Cardiac muscle cell (in vitro differentiated cells and primary cell): ENCODE measurements around the gene MIA2. TPM values are rescaled to one million over a fixed set of nuclear protein-coding genes. Genes with fewer than 3 reads are reported as not detected.
"Not testable (repeated sequence)": the region's sequence is repeated elsewhere in the genome, so short reads cannot be mapped to it uniquely, and the experiment has no call there.

Source experiments
- DNase-seq, 2 donors: peaks; one replicate each; pipeline versions ENCODE4 v3.0.0 to v3.0.0-alpha.2; 2010 to 2017; ENCODE audit warnings: low read depth in 1 of 2, low spot score in 1 of 2
- H3K27ac ChIP-seq: fragments of 200-600 bp; sonication (generic); 2 replicates; pipeline ENCODE4 v1.5.1; 2016
- H3K27me3 ChIP-seq: fragments of 200-600 bp; sonication (generic); 2 replicates; pipeline ENCODE4 v1.6.0; 2016; ENCODE audit warnings: control low read depth
- H3K36me3 ChIP-seq: fragments of 200-600 bp; sonication (generic); 2 replicates; pipeline ENCODE4 v1.5.1; 2016; ENCODE audit warnings: control low read depth
- H3K4me1 ChIP-seq: fragments of 200-600 bp; sonication (generic); 2 replicates; pipeline ENCODE4 v1.8.1; 2017; ENCODE audit warnings: low read depth, mild to moderate bottlenecking, mixed run types
- H3K4me3 ChIP-seq: fragments of 200-600 bp; sonication (generic); 2 replicates; pipeline ENCODE4 v1.5.1; 2016; ENCODE audit warnings: mild to moderate bottlenecking
- H3K9me3 ChIP-seq: fragments of 200-600 bp; sonication (generic); 2 replicates; pipeline ENCODE4 v1.5.1; 2017; ENCODE audit warnings: low read depth, mild to moderate bottlenecking, control low read depth
- polyA plus RNA-seq: library from polyadenylated mRNA; unstranded; fragments of >200 nt; fragmentation: Nextera tagmentation; extraction: Ambion mirVana; gene quantifications from 2 replicates; pipeline ENCODE4 v1.2.1, GENCODE V29; 2016
- total RNA-seq: library from RNA; depleted of rRNA; stranded (reverse); fragments of >200 nt; gene quantifications from 2 replicates; pipeline ENCODE4 v1.2.3, GENCODE V29; 2016
- TF ChIP-seq, protein P1 (sequence below): IDR thresholded peaks from 2 replicates; pipeline ENCODE4 v1.5.1; 2012; ENCODE audit warnings: low read depth, mild to moderate bottlenecking, low read length

MIA2 gene
- total and polyA plus RNA-seq, 2 experiments from 2014 or later: 14.4 to 20.6 TPM

DNA sequence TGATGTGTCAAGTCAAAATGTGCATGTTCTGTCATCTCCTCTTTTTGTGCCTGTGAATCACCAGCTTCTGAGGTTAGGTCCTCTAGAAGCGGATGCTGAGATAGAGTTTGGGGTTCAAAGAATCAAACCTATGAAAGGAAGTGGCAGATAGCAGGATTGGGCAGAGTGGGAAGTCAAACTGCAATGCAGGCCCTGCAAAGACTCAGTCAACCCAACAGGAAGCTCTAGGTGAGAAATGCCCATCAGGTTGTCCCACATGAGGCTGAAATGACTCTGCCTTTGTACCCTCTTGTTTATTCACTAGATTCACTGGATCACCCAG is 4.5 kb upstream of the MIA2 start:
- Histone ChIP-seq H3K4me1 (no peaks in the 10 kb centered on the region), H3K36me3 (no peaks in the 10 kb centered on the region), H3K4me3 (no peak overlapping the region), H3K27ac (no peak overlapping the region), H3K27me3 (no peaks in the 10 kb centered on the region), H3K9me3 (no peaks in the 10 kb centered on the region)
- DNase-seq: no peak
- TF ChIP-seq, protein P1, sequence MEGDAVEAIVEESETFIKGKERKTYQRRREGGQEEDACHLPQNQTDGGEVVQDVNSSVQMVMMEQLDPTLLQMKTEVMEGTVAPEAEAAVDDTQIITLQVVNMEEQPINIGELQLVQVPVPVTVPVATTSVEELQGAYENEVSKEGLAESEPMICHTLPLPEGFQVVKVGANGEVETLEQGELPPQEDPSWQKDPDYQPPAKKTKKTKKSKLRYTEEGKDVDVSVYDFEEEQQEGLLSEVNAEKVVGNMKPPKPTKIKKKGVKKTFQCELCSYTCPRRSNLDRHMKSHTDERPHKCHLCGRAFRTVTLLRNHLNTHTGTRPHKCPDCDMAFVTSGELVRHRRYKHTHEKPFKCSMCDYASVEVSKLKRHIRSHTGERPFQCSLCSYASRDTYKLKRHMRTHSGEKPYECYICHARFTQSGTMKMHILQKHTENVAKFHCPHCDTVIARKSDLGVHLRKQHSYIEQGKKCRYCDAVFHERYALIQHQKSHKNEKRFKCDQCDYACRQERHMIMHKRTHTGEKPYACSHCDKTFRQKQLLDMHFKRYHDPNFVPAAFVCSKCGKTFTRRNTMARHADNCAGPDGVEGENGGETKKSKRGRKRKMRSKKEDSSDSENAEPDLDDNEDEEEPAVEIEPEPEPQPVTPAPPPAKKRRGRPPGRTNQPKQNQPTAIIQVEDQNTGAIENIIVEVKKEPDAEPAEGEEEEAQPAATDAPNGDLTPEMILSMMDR: no peak

DNA sequence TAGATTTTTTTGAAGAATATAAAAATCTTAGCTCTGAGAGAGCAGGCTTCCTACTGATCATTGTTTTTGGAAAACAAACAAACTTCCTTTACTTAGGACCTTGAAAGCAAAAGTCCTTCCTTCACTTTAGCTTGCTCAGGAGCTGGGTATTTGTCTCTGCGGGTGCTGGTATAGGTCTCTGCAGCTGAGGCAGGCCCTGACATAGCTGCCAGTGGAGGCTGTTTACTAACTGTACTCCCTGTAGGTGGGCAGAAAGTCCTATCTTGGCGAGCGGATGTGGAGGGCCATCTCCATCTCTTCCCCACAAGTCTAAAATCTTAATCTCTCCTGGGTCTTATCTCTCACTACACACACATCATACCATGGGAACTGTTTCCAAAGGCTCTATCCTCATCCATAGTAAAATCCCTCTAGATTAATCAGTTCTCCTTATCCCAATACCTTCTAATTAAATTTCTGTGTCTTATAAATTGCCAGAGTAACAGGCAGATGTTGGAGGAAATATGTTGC is 4.1 kb upstream of the MIA2 start:
- no peak for DNase-seq
- TF ChIP-seq, protein P1: no peak
- Histone ChIP-seq H3K27ac (no peak overlapping the region), H3K27me3 (no peaks in the 10 kb centered on the region), H3K36me3 (no peaks in the 10 kb centered on the region), H3K4me3 (no peak overlapping the region), H3K9me3 (no peaks in the 10 kb centered on the region), H3K4me1 (no peaks in the 10 kb centered on the region)

DNA sequence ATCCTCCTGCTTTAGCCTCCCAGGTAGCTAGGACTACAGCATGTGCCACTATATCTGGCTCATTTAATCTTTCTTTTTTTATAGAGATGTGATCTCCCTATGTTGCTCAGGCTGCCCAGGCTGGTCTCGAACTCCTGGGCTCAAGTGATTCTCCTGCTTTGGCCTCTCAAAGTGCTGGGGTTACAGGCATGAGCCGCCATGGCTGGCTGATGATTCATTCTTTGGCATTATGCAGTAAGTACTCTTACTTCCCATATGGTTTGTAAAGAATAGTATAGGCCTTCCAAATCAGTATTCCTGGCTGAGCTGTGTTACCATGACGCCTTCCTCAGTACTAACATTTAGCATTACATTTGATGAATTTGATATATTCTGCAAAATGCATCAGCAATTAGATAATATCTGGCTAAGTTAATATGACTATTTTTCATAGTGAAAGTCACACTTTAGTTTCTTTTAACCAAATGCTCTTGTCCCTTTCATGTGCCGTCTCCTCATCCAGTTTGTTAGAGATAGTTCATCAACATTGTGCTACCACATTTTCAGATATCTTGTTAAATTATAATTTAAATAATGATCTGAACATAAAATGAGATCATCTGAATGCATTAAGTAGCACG is 3.2 kb upstream of the MIA2 start:
- no peak overlapping the region for H3K4me3 ChIP-seq
- no peaks in the 10 kb centered on the region for H3K36me3 ChIP-seq
- no peaks in the 10 kb centered on the region for H3K4me1 ChIP-seq
- TF ChIP-seq, protein P1: no peak
- H3K27ac ChIP-seq: no peak overlapping the region
- peak in 1 of 2 donors; percentile 37 for DNase-seq
- H3K9me3 ChIP-seq: no peaks in the 10 kb centered on the region
- H3K27me3 ChIP-seq: no peaks in the 10 kb centered on the region

DNA sequence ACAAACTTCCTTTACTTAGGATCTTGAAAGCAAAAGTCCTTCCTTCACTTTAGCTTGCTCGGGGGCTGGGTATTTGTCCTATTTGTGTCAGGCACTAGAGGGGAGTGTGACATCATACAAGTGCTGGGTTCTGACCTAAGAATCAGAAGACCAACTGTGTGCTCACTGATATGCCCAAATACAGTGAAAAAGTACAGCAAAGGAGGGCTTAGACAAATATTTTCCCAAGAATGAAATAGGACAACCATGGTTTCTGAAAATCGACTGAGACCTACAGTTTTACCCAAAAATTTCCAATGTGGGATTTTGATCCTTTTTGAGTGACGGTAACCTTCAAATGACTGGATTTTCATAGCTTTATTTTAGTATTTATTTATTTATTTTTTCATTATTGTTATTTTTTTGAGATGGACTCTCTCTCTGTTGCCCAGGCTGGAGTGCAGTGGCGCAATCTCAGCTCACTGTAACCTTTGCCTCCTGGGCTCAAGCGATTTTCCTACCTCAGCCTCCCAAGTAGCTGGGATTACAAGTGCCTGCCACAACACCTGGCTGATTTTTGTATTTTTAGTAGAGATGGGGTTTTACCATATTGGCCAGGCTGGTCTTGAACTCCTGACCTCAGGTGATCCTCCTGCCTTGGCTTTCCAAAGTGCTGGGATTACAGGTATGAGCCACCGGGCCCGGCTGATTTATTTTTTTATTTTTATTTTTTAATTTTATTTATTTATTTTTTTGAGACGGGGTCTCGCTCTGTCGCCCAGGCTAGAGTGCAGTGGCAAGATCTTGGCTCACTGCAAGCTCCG is 1.8 kb upstream of the MIA2 start:
- H3K9me3 ChIP-seq, H3K27me3 ChIP-seq, H3K4me3 ChIP-seq, H3K27ac ChIP-seq, H3K4me1 ChIP-seq, H3K36me3 ChIP-seq: not testable (repeated sequence)
- TF ChIP-seq, protein P1: peak; percentile 33
- DNase-seq: peak; percentile 46 to 80

DNA sequence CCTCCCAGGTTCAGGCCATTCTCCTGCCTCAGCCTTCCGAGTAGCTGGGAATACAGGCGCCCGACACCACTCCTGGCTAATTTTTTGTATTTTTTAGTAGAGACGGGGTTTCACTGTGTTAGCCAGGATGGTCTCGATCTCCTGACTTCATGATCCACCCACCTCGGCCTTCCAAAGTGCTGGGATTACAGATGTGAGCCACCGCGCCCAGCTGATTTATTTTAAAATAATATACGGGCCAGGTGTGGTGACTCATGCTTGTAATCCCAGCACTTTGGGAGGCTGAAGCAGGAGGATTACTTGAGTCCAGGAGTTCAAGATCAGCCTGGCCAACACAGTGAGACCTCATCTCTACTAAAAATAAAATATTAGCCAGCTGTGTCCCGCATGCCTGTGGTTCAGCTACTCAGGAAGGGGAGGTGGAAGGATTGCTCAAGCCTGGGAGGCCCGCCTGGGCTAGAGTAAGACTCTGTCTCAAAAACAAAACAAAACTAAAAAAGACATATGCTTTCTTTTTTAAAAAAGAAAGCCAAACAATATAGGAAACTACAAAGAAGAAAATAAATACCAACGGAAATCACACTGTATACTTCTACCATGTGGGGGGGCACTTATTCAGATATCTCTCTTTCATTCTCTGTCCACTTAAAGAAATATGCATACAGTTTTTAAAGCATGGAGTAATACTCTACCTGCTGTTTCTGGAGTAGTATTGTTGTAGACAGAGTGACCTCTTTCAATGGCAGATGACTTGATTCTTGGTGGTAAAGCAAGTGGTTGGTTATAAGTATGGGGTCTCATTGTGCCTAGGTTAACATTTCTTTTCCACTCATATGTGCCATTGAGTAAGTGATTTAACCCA is 930 bp upstream of the MIA2 start:
- Histone ChIP-seq H3K27me3 (no peaks in the 10 kb centered on the region), H3K27ac (no peak overlapping the region), H3K36me3 (no peaks in the 10 kb centered on the region), H3K4me1 (no peaks in the 10 kb centered on the region), H3K4me3 (no peak overlapping the region), H3K9me3 (no peaks in the 10 kb centered on the region)
- DNase-seq: peak in 1 of 2 donors; percentile 92
- TF ChIP-seq, protein P1: no peak

DNA sequence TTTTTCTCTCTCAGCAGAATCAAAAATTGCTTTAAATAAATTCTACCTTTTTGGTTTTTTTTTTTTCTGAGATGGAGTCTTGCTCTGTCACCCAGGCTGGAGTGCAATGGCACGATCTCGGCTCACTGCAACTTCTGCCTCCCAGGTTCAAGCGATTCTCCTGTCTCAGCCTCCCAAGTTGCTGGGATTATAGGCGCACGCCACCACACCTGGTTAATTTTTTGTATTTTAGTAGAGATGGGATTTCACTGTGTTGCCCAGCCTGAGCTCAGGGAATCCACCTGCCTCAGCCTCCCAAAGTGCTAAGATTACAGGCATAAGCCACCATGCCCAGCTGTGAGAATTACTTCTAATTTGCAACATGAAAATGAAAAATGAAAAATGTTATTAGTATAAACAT is 1.3 kb downstream of the MIA2 start:
- H3K27me3 ChIP-seq, DNase-seq, H3K36me3 ChIP-seq, H3K4me1 ChIP-seq, H3K27ac ChIP-seq, H3K9me3 ChIP-seq, H3K4me3 ChIP-seq: not testable (repeated sequence)

GRCh38 chr14:39235466-39235865 is 1.8 kb downstream of the MIA2 start:
- H3K27me3 ChIP-seq, H3K36me3 ChIP-seq, H3K27ac ChIP-seq, H3K9me3 ChIP-seq, H3K4me1 ChIP-seq, DNase-seq, H3K4me3 ChIP-seq: not testable (repeated sequence)
